Urinary bladder (tissue), 4 donors: ENCODE measurements around the gene KCNQ1OT1. TPM values are rescaled to one million over a fixed set of nuclear protein-coding genes. Genes with fewer than 3 reads are reported as not detected.

ENCODE experiments used
- DNase-seq: peaks from one replicate; pipeline ENCODE4 v3.0.0-alpha.2; 2015; ENCODE audit errors: extremely low spot score
- H3K27ac ChIP-seq: one replicate; pipeline ENCODE4 v1.5.1; 2013; ENCODE audit warnings: low read depth, mild to moderate bottlenecking, moderate library complexity
- H3K36me3 ChIP-seq: one replicate; pipeline ENCODE4 v1.6.1; 2013; ENCODE audit warnings: mild to moderate bottlenecking, moderate library complexity; ENCODE audit not compliant: insufficient read depth
- H3K4me1 ChIP-seq: one replicate; pipeline ENCODE4 v1.6.1; 2013; ENCODE audit warnings: mild to moderate bottlenecking, moderate library complexity; ENCODE audit not compliant: insufficient read depth
- H3K4me3 ChIP-seq: one replicate; pipeline ENCODE4 v1.5.1; 2013; ENCODE audit warnings: low read depth, low read length
- WGBS: extraction: QIAGEN DNeasy Blood & Tissue Kit; methylation state at CpG from one replicate; pipeline ENCODE4 v1.1.7; 2013; 5-methylcytosine and 5-hydroxymethylcytosine counted together
- polyA plus RNA-seq: library from polyadenylated mRNA; stranded (reverse); fragments of 200-250 nt; gene quantifications from one replicate; pipeline ENCODE4 v1.2.3, GENCODE V29; 2013
- total RNA-seq: library from RNA; depleted of rRNA; stranded (reverse); fragments of >200 nt; gene quantifications from one replicate; pipeline ENCODE4 v1.2.3, GENCODE V29; 2014
- donor health status: healthy with polysubstance abuse.
- donor health status: healthy.

KCNQ1OT1 gene
- total and polyA plus RNA-seq, 2 donors, result 0.06 to 24.7 TPM

- Histone ChIP-seq H3K36me3 (no peaks in the 10 kb centered on the region), H3K4me3 (no peak overlapping the region), H3K4me1 (no peaks in the 10 kb centered on the region), H3K27ac (no peak overlapping the region)
- no peak for DNase-seq
- WGBS, result 99% methylated on average over 2 of the region's 2 CpGs
These were observed 36.3 kb downstream of the KCNQ1OT1 start for GRCh38 chr11:2663506-2663905.

- no peak overlapping the region for H3K4me3 ChIP-seq
- DNase-seq, result no peak
- H3K4me1 ChIP-seq, result no peaks in the 10 kb centered on the region
- H3K36me3 ChIP-seq, result no peaks in the 10 kb centered on the region
- H3K27ac ChIP-seq, result no peak overlapping the region
- WGBS, result 94% methylated on average over 19 of the region's 19 CpGs
These were observed 37.1 kb downstream of the KCNQ1OT1 start for GRCh38 chr11:2662430-2663299.

- Histone ChIP-seq H3K4me1 (no peaks in the 10 kb centered on the region), H3K27ac (no peak overlapping the region), H3K36me3 (no peaks in the 10 kb centered on the region), H3K4me3 (no peak overlapping the region)
- DNase-seq, result no peak
- over 99% methylated on average over 5 of the region's 5 CpGs for WGBS
These were observed 37.8 kb downstream of the KCNQ1OT1 start for GRCh38 chr11:2662024-2662312.

GRCh38 chr11:2661173-2662023 lies 38.4 kb downstream of the KCNQ1OT1 start:
- no peak overlapping the region for H3K4me3 ChIP-seq
- DNase-seq, result no peak
- WGBS, result 98% methylated on average over 4 of the region's 4 CpGs
- no peaks in the 10 kb centered on the region for H3K36me3 ChIP-seq
- no peaks in the 10 kb centered on the region for H3K4me1 ChIP-seq
- no peak overlapping the region for H3K27ac ChIP-seq

GRCh38 chr11:2660357-2660939 lies 39.3 kb downstream of the KCNQ1OT1 start:
- 98% methylated on average over 2 of the region's 2 CpGs for WGBS
- no peaks in the 10 kb centered on the region for H3K36me3 ChIP-seq
- H3K4me1 ChIP-seq, result no peaks in the 10 kb centered on the region
- H3K27ac ChIP-seq, result no peak overlapping the region
- H3K4me3 ChIP-seq, result no peak overlapping the region
- DNase-seq, result no peak

GRCh38 chr11:2657697-2658284 lies 42.0 kb downstream of the KCNQ1OT1 start:
- WGBS, result 89% methylated on average over 8 of the region's 8 CpGs
- H3K27ac ChIP-seq, result no peak overlapping the region
- no peaks in the 10 kb centered on the region for H3K4me1 ChIP-seq
- no peaks in the 10 kb centered on the region for H3K36me3 ChIP-seq
- no peak overlapping the region for H3K4me3 ChIP-seq
- DNase-seq, result no peak

- 93% methylated on average over 1 of the region's 1 CpG for WGBS
- Histone ChIP-seq H3K4me1 (no peaks in the 10 kb centered on the region), H3K4me3 (no peak overlapping the region), H3K36me3 (no peaks in the 10 kb centered on the region), H3K27ac (no peak overlapping the region)
- no peak for DNase-seq
These were observed 42.9 kb downstream of the KCNQ1OT1 start for GRCh38 chr11:2656859-2657258.

- no peaks in the 10 kb centered on the region for H3K36me3 ChIP-seq
- 75% methylated on average over 6 of the region's 6 CpGs for WGBS
- no peak overlapping the region for H3K4me3 ChIP-seq
- no peaks in the 10 kb centered on the region for H3K4me1 ChIP-seq
- no peak for DNase-seq
- H3K27ac ChIP-seq, result no peak overlapping the region
These were observed 43.8 kb downstream of the KCNQ1OT1 start for GRCh38 chr11:2655834-2656622.

GRCh38 chr11:2655016-2655719 lies 44.6 kb downstream of the KCNQ1OT1 start:
- no peak for DNase-seq
- H3K4me1 ChIP-seq, result no peaks in the 10 kb centered on the region
- no peaks in the 10 kb centered on the region for H3K36me3 ChIP-seq
- H3K4me3 ChIP-seq, result no peak overlapping the region
- 95% methylated on average over 6 of the region's 6 CpGs for WGBS
- no peak overlapping the region for H3K27ac ChIP-seq

GRCh38 chr11:2653930-2654739 lies 45.7 kb downstream of the KCNQ1OT1 start:
- no peaks in the 10 kb centered on the region for H3K4me1 ChIP-seq
- no peak overlapping the region for H3K27ac ChIP-seq
- no peaks in the 10 kb centered on the region for H3K36me3 ChIP-seq
- WGBS, result 97% methylated on average over 16 of the region's 16 CpGs
- H3K4me3 ChIP-seq, result no peak overlapping the region
- DNase-seq, result no peak

- H3K4me1 ChIP-seq, result no peaks in the 10 kb centered on the region
- no peaks in the 10 kb centered on the region for H3K36me3 ChIP-seq
- no peak overlapping the region for H3K4me3 ChIP-seq
- DNase-seq, result no peak
- H3K27ac ChIP-seq, result no peak overlapping the region
- 80% methylated on average over 1 of the region's 1 CpG for WGBS
These were observed 46.6 kb downstream of the KCNQ1OT1 start for GRCh38 chr11:2653198-2653551.
